ENCODE measurements around the gene MPPE1.

DNA sequence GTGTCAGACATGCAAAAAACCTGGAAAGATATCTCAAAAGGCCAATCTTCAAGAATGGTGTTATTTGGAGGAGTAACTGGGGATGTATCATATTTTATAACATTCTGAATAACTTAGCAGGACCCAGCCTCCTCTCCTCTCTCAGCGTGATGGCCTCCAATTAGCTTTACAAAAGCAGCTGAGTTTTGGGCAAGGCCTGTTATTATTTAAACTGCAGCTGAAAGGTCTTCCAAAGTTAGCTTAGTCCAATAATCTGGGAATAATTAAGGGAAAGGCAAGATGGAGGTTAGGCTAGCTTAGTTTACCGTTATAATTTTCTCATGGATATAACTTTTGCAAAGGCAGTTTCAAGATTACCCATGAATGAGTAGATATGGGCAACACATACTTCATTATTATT, 32.8 kb upstream of the MPPE1 start:
- TF ChIP-seq, protein P1, sequence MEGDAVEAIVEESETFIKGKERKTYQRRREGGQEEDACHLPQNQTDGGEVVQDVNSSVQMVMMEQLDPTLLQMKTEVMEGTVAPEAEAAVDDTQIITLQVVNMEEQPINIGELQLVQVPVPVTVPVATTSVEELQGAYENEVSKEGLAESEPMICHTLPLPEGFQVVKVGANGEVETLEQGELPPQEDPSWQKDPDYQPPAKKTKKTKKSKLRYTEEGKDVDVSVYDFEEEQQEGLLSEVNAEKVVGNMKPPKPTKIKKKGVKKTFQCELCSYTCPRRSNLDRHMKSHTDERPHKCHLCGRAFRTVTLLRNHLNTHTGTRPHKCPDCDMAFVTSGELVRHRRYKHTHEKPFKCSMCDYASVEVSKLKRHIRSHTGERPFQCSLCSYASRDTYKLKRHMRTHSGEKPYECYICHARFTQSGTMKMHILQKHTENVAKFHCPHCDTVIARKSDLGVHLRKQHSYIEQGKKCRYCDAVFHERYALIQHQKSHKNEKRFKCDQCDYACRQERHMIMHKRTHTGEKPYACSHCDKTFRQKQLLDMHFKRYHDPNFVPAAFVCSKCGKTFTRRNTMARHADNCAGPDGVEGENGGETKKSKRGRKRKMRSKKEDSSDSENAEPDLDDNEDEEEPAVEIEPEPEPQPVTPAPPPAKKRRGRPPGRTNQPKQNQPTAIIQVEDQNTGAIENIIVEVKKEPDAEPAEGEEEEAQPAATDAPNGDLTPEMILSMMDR (conservative IDR thresholded peaks at IDR 0.05; ENCODE audit: low read depth, low read length): no peak
- TF ChIP-seq EZH2 (IDR thresholded peaks at IDR 0.05; ENCODE audit: low read length, unreplicated experiment): no peak

Measured in PC-3 (cell line).